OCI-LY1 (cell line): Measurements from ENCODE around the gene RFX2.

Experiments
- H2AFZ ChIP-seq: fragments of 200-600 bp; sonication (generic), shearing (Covaris generic); 2 replicates; pipeline ENCODE4 v1.6.0; 2014; ENCODE audit warnings: antibody characterized with exemption, mild to moderate bottlenecking, low read length
- H3F3A ChIP-seq: fragments of 200-600 bp; sonication (generic), shearing (Covaris generic); 2 replicates; pipeline ENCODE4 v1.6.0; 2014; ENCODE audit warnings: mild to moderate bottlenecking, antibody characterized with exemption, low read length, moderate library complexity; ENCODE audit not compliant: insufficient read depth
- H3K27ac ChIP-seq: fragments of 200-600 bp; sonication (generic); 2 replicates; pipeline ENCODE4 v1.5.1; 2014; ENCODE audit warnings: low read length, mixed run types, mild to moderate bottlenecking, low read depth; ENCODE audit not compliant: poor library complexity, severe bottlenecking
- H3K27me3 ChIP-seq: fragments of 200-600 bp; sonication (generic); 2 replicates; pipeline ENCODE4 v1.6.0; 2014; ENCODE audit warnings: antibody characterized with exemption, mild to moderate bottlenecking, low read length, moderate library complexity; ENCODE audit not compliant: insufficient read depth
- H3K36me3 ChIP-seq: fragments of 200-600 bp; sonication (generic); 2 replicates; pipeline ENCODE4 v1.6.1; 2014; ENCODE audit warnings: mild to moderate bottlenecking, antibody characterized with exemption, low read length, moderate library complexity, mixed read lengths; ENCODE audit not compliant: insufficient read depth
- H3K4me1 ChIP-seq: fragments of 200-600 bp; sonication (generic); 2 replicates; pipeline ENCODE4 v1.5.1; 2014; ENCODE audit warnings: mild to moderate bottlenecking, low read length, moderate library complexity; ENCODE audit not compliant: insufficient read depth, severe bottlenecking
- H3K4me2 ChIP-seq: fragments of 200-600 bp; sonication (generic), shearing (Covaris generic); 2 replicates; pipeline ENCODE4 v1.6.1; 2014; ENCODE audit warnings: low read length
- H3K4me3 ChIP-seq: fragments of 200-600 bp; sonication (generic); 2 replicates; pipeline ENCODE4 v1.5.1; 2014; ENCODE audit warnings: low read length, low read depth, mild to moderate bottlenecking, mixed read lengths; ENCODE audit not compliant: poor library complexity, severe bottlenecking
- H3K79me2 ChIP-seq: fragments of 200-600 bp; shearing (Covaris generic); 2 replicates; pipeline ENCODE4 v1.6.1; 2016; ENCODE audit warnings: mixed run types, low read length, mixed read lengths; ENCODE audit not compliant: insufficient read depth
- H3K9ac ChIP-seq: fragments of 200-600 bp; sonication (generic), shearing (Covaris generic); 2 replicates; pipeline ENCODE4 v1.6.1; 2014; ENCODE audit warnings: mild to moderate bottlenecking, low read length, mixed read lengths
- H3K9me2 ChIP-seq: fragments of 200-600 bp; sonication (generic), shearing (Covaris generic); 2 replicates; pipeline ENCODE4 v1.6.1; 2014; ENCODE audit warnings: low read depth, mild to moderate bottlenecking, low read length, mixed read lengths
- H3K9me3 ChIP-seq: fragments of 200-600 bp; shearing (Covaris generic); 2 replicates; pipeline ENCODE4 v1.6.1; 2014; ENCODE audit warnings: low read length, mixed read lengths
- H4K20me1 ChIP-seq: fragments of 200-600 bp; sonication (generic), shearing (Covaris generic); 2 replicates; pipeline ENCODE4 v1.6.0; 2016; ENCODE audit warnings: mild to moderate bottlenecking, low read length; ENCODE audit not compliant: insufficient read depth
- CTCF ChIP-seq: fragments of 200-600 bp; sonication (generic), shearing (Covaris generic); IDR thresholded peaks from 2 replicates; pipeline ENCODE4 v1.5.1; 2017; ENCODE audit warnings: mild to moderate bottlenecking, antibody characterized with exemption, low read length, moderate library complexity, mixed read lengths
- EZH2 ChIP-seq: fragments of 200-600 bp; sonication (generic), shearing (Covaris generic); IDR thresholded peaks from 2 replicates; pipeline ENCODE4 v1.8.0; 2017; ENCODE audit warnings: borderline replicate concordance, mixed run types, mild to moderate bottlenecking, antibody characterized with exemption, low read length, moderate library complexity, mixed read lengths

Gene RFX2

DNA sequence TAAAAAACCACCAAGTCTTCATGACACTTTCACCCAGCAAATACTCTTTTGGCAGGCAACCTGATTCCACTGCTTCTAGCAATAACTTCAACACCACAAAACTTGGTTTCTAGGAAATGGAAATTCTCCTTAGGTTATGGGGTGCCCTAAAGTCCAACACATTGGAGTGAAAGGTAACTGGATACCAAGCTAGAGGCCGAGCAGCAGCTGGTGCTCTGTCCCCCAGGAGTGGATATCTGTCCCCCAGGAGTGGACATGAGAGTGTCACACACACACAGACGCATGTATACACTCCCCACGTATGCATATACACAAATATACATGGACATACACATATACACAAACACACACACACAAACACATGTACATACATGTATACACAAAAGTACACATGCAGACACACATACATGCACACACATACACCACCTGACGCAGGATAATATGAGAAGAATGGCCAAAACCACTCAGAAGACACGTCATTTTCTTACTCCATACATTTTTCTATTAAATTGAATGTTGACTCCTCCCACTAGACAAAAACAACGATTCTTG lies 50.8 kb downstream of the RFX2 start:
- H3K4me1 ChIP-seq = no peaks in the 10 kb centered on the region
- H3K9me3 ChIP-seq = no peaks in the 10 kb centered on the region
- no peaks in the 10 kb centered on the region for H4K20me1 ChIP-seq
- H3K4me3 ChIP-seq = no peak overlapping the region
- no peaks in the 10 kb centered on the region for H3K9me2 ChIP-seq
- no peak overlapping the region for H3K27ac ChIP-seq
- peaks cover 12% of the 10 kb centered on the region; the same call in 1 of the 2 replicates for H3K27me3 ChIP-seq
- no peak overlapping the region for H3K9ac ChIP-seq
- no peak for TF ChIP-seq EZH2
- TF ChIP-seq CTCF = no peak
- no peak overlapping the region for H2AFZ ChIP-seq
- H3K79me2 ChIP-seq = no peaks in the 10 kb centered on the region
- no peaks in the 10 kb centered on the region for H3F3A ChIP-seq
- H3K4me2 ChIP-seq = no peak overlapping the region
- H3K36me3 ChIP-seq = no peaks in the 10 kb centered on the region

GRCh38 chr19:6058518-6059201 lies 51.6 kb downstream of the RFX2 start:
- no peaks in the 10 kb centered on the region for H3K9me3 ChIP-seq
- H3K4me3 ChIP-seq = no peak overlapping the region
- TF ChIP-seq CTCF (no peak), EZH2 (no peak)
- H2AFZ ChIP-seq = no peak overlapping the region
- no peaks in the 10 kb centered on the region for H3K4me1 ChIP-seq
- H3K79me2 ChIP-seq = no peaks in the 10 kb centered on the region
- H3K36me3 ChIP-seq = no peaks in the 10 kb centered on the region
- H4K20me1 ChIP-seq = no peaks in the 10 kb centered on the region
- no peak overlapping the region for H3K4me2 ChIP-seq
- H3F3A ChIP-seq = no peaks in the 10 kb centered on the region
- no peaks in the 10 kb centered on the region for H3K9me2 ChIP-seq
- H3K27ac ChIP-seq = no peak overlapping the region
- no peak overlapping the region for H3K9ac ChIP-seq
- peaks cover 12% of the 10 kb centered on the region; the same call in 1 of the 2 replicates for H3K27me3 ChIP-seq

GRCh38 chr19:6057651-6058517 lies 52.4 kb downstream of the RFX2 start:
- no peak for TF ChIP-seq EZH2
- no peak for TF ChIP-seq CTCF
- Histone ChIP-seq H3K27ac (no peak overlapping the region), H3K9me3 (no peaks in the 10 kb centered on the region), H3K4me2 (no peak overlapping the region), H4K20me1 (no peaks in the 10 kb centered on the region), H3K9ac (no peak overlapping the region), H3K4me3 (no peak overlapping the region), H2AFZ (no peak overlapping the region), H3K27me3 (peaks cover 12% of the 10 kb centered on the region; the same call in 1 of the 2 replicates), H3K79me2 (no peaks in the 10 kb centered on the region), H3K9me2 (no peaks in the 10 kb centered on the region), H3K4me1 (no peaks in the 10 kb centered on the region), H3F3A (no peaks in the 10 kb centered on the region), H3K36me3 (no peaks in the 10 kb centered on the region)
